Neuronal stem cell (in vitro differentiated cells): ENCODE results near the gene CAPN8.

Source experiments
- DNase-seq: peaks from one replicate; pipeline ENCODE4 v3.0.0-alpha.2; 2013; ENCODE audit warnings: low spot score
- H2AFZ ChIP-seq: one replicate; pipeline ENCODE4 v1.6.1; 2013; ENCODE audit warnings: mild to moderate bottlenecking, low read length, inconsistent platforms
- H2AK5ac ChIP-seq: 2 replicates; pipeline ENCODE4 v1.6.1; 2013; ENCODE audit warnings: low read depth, mild to moderate bottlenecking, inconsistent platforms, low read length, moderate library complexity, mixed read lengths
- H2BK120ac ChIP-seq: 2 replicates; pipeline ENCODE4 v1.6.1; 2013; ENCODE audit warnings: low read depth, mild to moderate bottlenecking, inconsistent platforms, low read length, moderate library complexity, mixed read lengths
- H2BK12ac ChIP-seq: one replicate; pipeline ENCODE4 v1.6.1; 2013; ENCODE audit warnings: low read length, inconsistent platforms
- H2BK15ac ChIP-seq: 2 replicates; pipeline ENCODE4 v1.6.1; 2013; ENCODE audit warnings: mild to moderate bottlenecking, low read length, inconsistent platforms, mixed read lengths
- H2BK5ac ChIP-seq: one replicate; pipeline ENCODE4 v1.6.1; 2013; ENCODE audit warnings: inconsistent platforms, mild to moderate bottlenecking, low read length, moderate library complexity
- H3K14ac ChIP-seq: one replicate; pipeline ENCODE4 v1.6.1; 2013; ENCODE audit warnings: low read length, inconsistent platforms
- H3K18ac ChIP-seq: 2 replicates; pipeline ENCODE4 v1.6.1; 2013; ENCODE audit warnings: low read length, inconsistent platforms
- H3K23ac ChIP-seq: 2 replicates; pipeline ENCODE4 v1.6.1; 2013; ENCODE audit warnings: low read depth, mild to moderate bottlenecking, mixed read lengths, low read length, inconsistent platforms; ENCODE audit not compliant: poor library complexity
- H3K27ac ChIP-seq: replicated peaks from 3 replicates; pipeline ENCODE4 v1.5.1; 2013; ENCODE audit warnings: low read length, inconsistent platforms
- H3K27me3 ChIP-seq, 3 experiments: 2 replicates each; pipeline ENCODE4 v1.6.1; 2013; ENCODE audit warnings: low read length in 3 of 3, mild to moderate bottlenecking in 2 of 3, inconsistent platforms in 1 of 3, low read depth in 1 of 3, mixed read lengths in 1 of 3, moderate library complexity in 1 of 3; ENCODE audit not compliant: control insufficient read depth in 3 of 3, insufficient read depth in 3 of 3
- H3K36me3 ChIP-seq, 2 donors: replicated peaks in 1 of 2; 2 replicates each; pipeline ENCODE4 v1.6.1; 2013; ENCODE audit warnings: low read length in 2 of 2; ENCODE audit not compliant: control insufficient read depth in 2 of 2, insufficient read depth in 2 of 2
- H3K4ac ChIP-seq: 2 replicates; pipeline ENCODE4 v1.6.1; 2013; ENCODE audit warnings: inconsistent platforms, mild to moderate bottlenecking, low read length, moderate library complexity
- H3K4me1 ChIP-seq, 2 donors: 1 replicate in 1 of 2; 2 replicates in 1 of 2; pipeline ENCODE4 v1.6.1; 2013; ENCODE audit warnings: low read length in 2 of 2, low read depth in 1 of 2; ENCODE audit not compliant: control insufficient read depth in 2 of 2, insufficient read depth in 1 of 2
- H3K4me2 ChIP-seq: one replicate; pipeline ENCODE4 v1.6.1; 2013; ENCODE audit warnings: mild to moderate bottlenecking, low read length, inconsistent platforms; ENCODE audit not compliant: insufficient read depth, poor library complexity, severe bottlenecking
- H3K4me3 ChIP-seq, 2 donors: 2 replicates each; pipeline ENCODE4 v1.5.1; 2013; ENCODE audit warnings: low read length in 2 of 2, mild to moderate bottlenecking in 2 of 2, inconsistent platforms in 1 of 2, moderate library complexity in 1 of 2
- H3K79me1 ChIP-seq: one replicate; pipeline ENCODE4 v1.6.1; 2013; ENCODE audit warnings: low read depth, mild to moderate bottlenecking, inconsistent platforms, low read length, moderate library complexity
- H3K9ac ChIP-seq: one replicate; pipeline ENCODE4 v1.6.1; 2013; ENCODE audit warnings: mild to moderate bottlenecking, low read depth, low read length, inconsistent platforms; ENCODE audit not compliant: poor library complexity
- H3K9me3 ChIP-seq, 2 donors: replicated peaks in 1 of 2; 2 replicates each; pipeline versions ENCODE3 to v1.6.1; 2013; ENCODE audit warnings: low read length in 2 of 2, mild to moderate bottlenecking in 2 of 2, inconsistent platforms in 1 of 2, low read depth in 1 of 2, mixed read lengths in 1 of 2, moderate library complexity in 1 of 2; ENCODE audit not compliant: control insufficient read depth in 2 of 2, insufficient read depth in 1 of 2
- H4K8ac ChIP-seq: one replicate; pipeline ENCODE4 v1.6.1; 2013; ENCODE audit warnings: low read depth, mild to moderate bottlenecking, inconsistent platforms, low read length, moderate library complexity
- H4K91ac ChIP-seq: one replicate; pipeline ENCODE4 v1.6.1; 2013; ENCODE audit warnings: low read length, low read depth, mild to moderate bottlenecking, inconsistent platforms; ENCODE audit not compliant: poor library complexity
- WGBS, 2 donors: extraction: QIAGEN DNeasy Blood & Tissue Kit; methylation state at CpG; one replicate each; pipeline ENCODE4 v1.1.7; 2013; ENCODE audit warnings: missing lambda C conversion rate in 2 of 2, mixed read lengths in 1 of 2; ENCODE audit not compliant: insufficient read length in 2 of 2, insufficient replicate concordance in 1 of 2; ENCODE audit errors: extremely low coverage in 2 of 2; 5-methylcytosine and 5-hydroxymethylcytosine counted together

CAPN8 gene

DNA sequence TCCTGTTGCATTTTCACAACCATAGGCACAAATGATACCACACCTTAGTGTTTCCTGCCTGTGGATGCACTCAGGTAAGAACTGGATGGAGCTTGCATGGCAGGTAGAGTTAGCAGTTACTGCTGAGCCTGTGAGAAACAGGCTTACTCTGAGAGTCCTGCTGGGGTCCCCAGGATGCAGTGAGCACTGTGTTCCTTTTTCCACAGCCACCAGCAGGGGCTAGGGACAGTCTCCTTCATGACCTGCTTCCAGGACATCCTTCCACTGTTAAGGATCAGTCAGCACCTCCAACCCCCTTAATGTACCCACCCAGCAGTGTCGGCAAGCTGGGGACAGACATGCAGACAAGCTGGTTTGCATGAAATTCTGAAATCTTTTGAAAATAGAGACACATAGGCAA is 16.3 kb downstream of the CAPN8 start:
- no peak overlapping the region for H3K27ac ChIP-seq
- no peak overlapping the region for H2BK5ac ChIP-seq
- peaks cover 8 to 11% of the 10 kb centered on the region in 2 donors for H3K4me1 ChIP-seq
- H3K14ac ChIP-seq, result no peak overlapping the region
- H3K9me3 ChIP-seq, result peaks cover 0 to 2% of the 10 kb centered on the region in 2 donors
- H3K27me3 ChIP-seq, result peaks cover 0 to 5% (median 0%) of the 10 kb centered on the region in 3 experiments
- no peak overlapping the region for H3K18ac ChIP-seq
- no peak overlapping the region for H2BK120ac ChIP-seq
- no peak overlapping the region for H4K91ac ChIP-seq
- H3K36me3 ChIP-seq, result no peaks in the 10 kb centered on the region
- no peak overlapping the region for H3K9ac ChIP-seq
- DNase-seq, result no peak
- H2AK5ac ChIP-seq, result no peak overlapping the region
- no peak overlapping the region for H3K4ac ChIP-seq
- no peak overlapping the region for H2AFZ ChIP-seq
- WGBS, 2 donors, result no CpG with 5 or more reads among the region's 1 CpG
- no peak overlapping the region for H3K23ac ChIP-seq
- H4K8ac ChIP-seq, result no peak overlapping the region
- H3K79me1 ChIP-seq, result no peaks in the 10 kb centered on the region
- no peak overlapping the region for H2BK12ac ChIP-seq
- H3K4me2 ChIP-seq, result no peak overlapping the region
- no peak overlapping the region for H3K4me3 ChIP-seq
- H2BK15ac ChIP-seq, result no peak overlapping the region

DNA sequence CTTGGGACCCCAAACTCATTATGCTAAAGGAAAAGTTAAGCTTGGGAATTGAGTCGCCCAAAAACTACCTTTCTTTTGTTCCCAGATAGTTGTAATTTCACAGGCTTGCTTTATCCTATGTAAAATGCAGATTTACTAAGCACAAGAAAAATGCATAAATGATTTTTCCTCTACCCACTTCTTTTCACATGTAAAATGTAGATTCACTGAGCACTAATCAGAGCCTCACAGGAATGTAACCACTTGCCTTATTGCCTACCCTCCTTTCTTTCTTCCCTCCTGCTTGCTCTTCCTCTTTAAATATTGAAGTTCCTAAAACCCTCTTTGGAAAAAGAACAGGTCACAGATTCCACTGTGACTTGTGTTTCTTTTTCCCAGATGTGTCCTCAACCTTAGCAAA is 18.3 kb downstream of the CAPN8 start:
- Histone ChIP-seq H3K79me1 (no peaks in the 10 kb centered on the region), H4K91ac (no peak overlapping the region), H2AFZ (no peak overlapping the region), H3K9ac (no peak overlapping the region), H3K4me3 (no peak overlapping the region), H3K27ac (no peak overlapping the region), H3K18ac (no peak overlapping the region), H3K23ac (no peak overlapping the region), H2AK5ac (no peak overlapping the region), H3K4ac (no peak overlapping the region), H3K4me2 (no peak overlapping the region), H3K4me1 (peaks cover 0 to 6% of the 10 kb centered on the region in 2 donors), H2BK12ac (no peak overlapping the region), H3K36me3 (no peaks in the 10 kb centered on the region), H3K14ac (no peak overlapping the region), H3K27me3 (no peaks in the 10 kb centered on the region), H2BK5ac (no peak overlapping the region), H3K9me3 (peaks cover 0 to 2% of the 10 kb centered on the region in 2 donors), H4K8ac (no peak overlapping the region), H2BK120ac (no peak overlapping the region), H2BK15ac (no peak overlapping the region)
- no CpG with 5 or more reads among the region's 1 CpG for WGBS, 2 donors
- DNase-seq, result no peak

DNA sequence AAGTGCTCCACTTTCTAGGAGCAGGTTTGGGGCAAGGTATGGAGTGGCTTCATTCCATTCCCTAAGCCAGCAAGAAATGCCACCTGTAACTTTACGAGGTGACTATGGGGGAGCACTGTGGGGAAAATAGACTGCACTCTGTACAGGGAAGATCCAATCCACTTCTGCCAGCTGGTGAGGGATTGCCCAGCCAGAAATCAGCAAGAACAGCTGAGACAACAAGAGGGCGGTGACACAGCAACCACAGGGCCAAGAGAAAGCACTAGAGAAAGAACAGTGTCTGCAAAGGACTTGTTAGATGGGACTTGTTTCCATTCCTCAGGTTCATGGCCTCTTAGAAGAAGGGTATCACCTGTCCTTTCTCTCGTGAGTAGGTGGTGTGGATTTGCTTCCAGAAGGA is 19.6 kb downstream of the CAPN8 start:
- Histone ChIP-seq H3K23ac (no peak overlapping the region), H2AFZ (no peak overlapping the region), H3K9ac (no peak overlapping the region), H3K79me1 (no peaks in the 10 kb centered on the region), H4K8ac (no peak overlapping the region), H2BK15ac (no peak overlapping the region), H3K14ac (no peak overlapping the region), H3K4me2 (no peak overlapping the region), H4K91ac (no peak overlapping the region), H3K4ac (no peak overlapping the region), H3K27me3 (no peaks in the 10 kb centered on the region), H2BK5ac (no peak overlapping the region), H2BK120ac (no peak overlapping the region), H3K27ac (no peak overlapping the region), H2BK12ac (no peak overlapping the region), H3K18ac (no peak overlapping the region), H2AK5ac (no peak overlapping the region), H3K4me1 (peaks cover 0 to 6% of the 10 kb centered on the region in 2 donors), H3K36me3 (no peaks in the 10 kb centered on the region), H3K9me3 (peaks cover 0 to 2% of the 10 kb centered on the region in 2 donors), H3K4me3 (no peak overlapping the region)
- WGBS, 2 donors, result no CpG with 5 or more reads among the region's 3 CpGs
- no peak for DNase-seq

DNA sequence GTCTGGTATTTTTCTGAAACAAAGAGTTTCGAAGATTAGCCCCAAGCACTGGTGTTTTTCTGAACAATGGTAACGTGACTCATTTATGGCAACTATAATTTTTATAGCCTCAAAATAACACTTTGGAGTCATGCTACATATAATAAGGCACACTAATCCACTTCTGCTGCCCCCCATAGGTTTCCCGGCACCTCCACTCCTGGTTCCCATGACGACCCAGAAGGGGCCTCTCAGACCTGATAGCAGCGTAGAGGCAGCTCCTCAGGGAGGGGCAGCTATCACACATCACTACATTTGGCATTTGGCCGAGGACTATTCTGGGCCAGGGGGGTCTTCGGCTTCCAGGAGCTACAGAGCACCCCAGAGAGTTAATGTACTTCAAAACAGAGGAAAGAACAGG is 23.3 kb downstream of the CAPN8 start:
- peaks cover 0 to 4% of the 10 kb centered on the region in 2 donors for H3K4me1 ChIP-seq
- H2AK5ac ChIP-seq, result no peak overlapping the region
- no peak overlapping the region for H4K91ac ChIP-seq
- H3K4me2 ChIP-seq, result no peak overlapping the region
- H3K4ac ChIP-seq, result no peak overlapping the region
- H3K79me1 ChIP-seq, result no peaks in the 10 kb centered on the region
- H3K27ac ChIP-seq, result no peak overlapping the region
- H3K9me3 ChIP-seq, result no peaks in the 10 kb centered on the region
- no CpG with 5 or more reads among the region's 7 CpGs for WGBS, 2 donors
- no peak overlapping the region for H3K14ac ChIP-seq
- no peak overlapping the region for H3K18ac ChIP-seq
- DNase-seq, result no peak
- no peak overlapping the region for H3K9ac ChIP-seq
- no peak overlapping the region for H3K4me3 ChIP-seq
- H3K36me3 ChIP-seq, result no peaks in the 10 kb centered on the region
- H3K27me3 ChIP-seq, result peaks cover 0 to 3% (median 0%) of the 10 kb centered on the region in 3 experiments
- H2BK120ac ChIP-seq, result no peak overlapping the region
- no peak overlapping the region for H2BK15ac ChIP-seq
- H2AFZ ChIP-seq, result no peak overlapping the region
- no peak overlapping the region for H2BK5ac ChIP-seq
- H2BK12ac ChIP-seq, result no peak overlapping the region
- no peak overlapping the region for H4K8ac ChIP-seq
- H3K23ac ChIP-seq, result no peak overlapping the region
